Aorta (tissue), 5 donors: ENCODE results near the gene BCL2L12. TPM values are rescaled to one million over a fixed set of nuclear protein-coding genes. Genes with fewer than 3 reads are reported as not detected.

Source experiments
- ATAC-seq: fragments of 200-7000 bp; cut with Tn5 transposase; one replicate; pipeline ENCODE4 v1.9.1; 2022; ENCODE audit warnings: moderate library complexity; ENCODE audit not compliant: low FRiP score
- DNase-seq, 2 donors: peaks; one replicate each; pipeline ENCODE4 v3.0.0-alpha.2; 2020
- H3K27ac ChIP-seq, 2 donors: one replicate each; pipeline ENCODE4 v1.5.1; 2013; ENCODE audit warnings: low read length in 2 of 2, mild to moderate bottlenecking in 2 of 2, moderate library complexity in 2 of 2, control low read depth in 1 of 2, inconsistent platforms in 1 of 2, low read depth in 1 of 2
- H3K27me3 ChIP-seq, 2 donors: one replicate each; pipeline ENCODE4 v1.6.1; 2013; ENCODE audit warnings: control low read depth in 1 of 2, low read length in 1 of 2, mild to moderate bottlenecking in 1 of 2, moderate library complexity in 1 of 2; ENCODE audit not compliant: insufficient read depth in 2 of 2, control insufficient read depth in 1 of 2
- H3K36me3 ChIP-seq, 2 donors: one replicate each; pipeline ENCODE4 v1.6.1; 2013; ENCODE audit warnings: control low read depth in 1 of 2, low read length in 1 of 2, mild to moderate bottlenecking in 1 of 2; ENCODE audit not compliant: insufficient read depth in 2 of 2, control insufficient read depth in 1 of 2
- H3K4me1 ChIP-seq, 2 donors: one replicate each; pipeline ENCODE4 v1.6.1; 2013; ENCODE audit warnings: low read length in 2 of 2, control low read depth in 1 of 2, mild to moderate bottlenecking in 1 of 2, moderate library complexity in 1 of 2; ENCODE audit not compliant: insufficient read depth in 2 of 2, control insufficient read depth in 1 of 2
- H3K4me3 ChIP-seq, 2 donors: one replicate each; pipeline ENCODE4 v1.5.1; 2013; ENCODE audit warnings: low read length in 2 of 2, control low read depth in 1 of 2, mild to moderate bottlenecking in 1 of 2
- H3K9me3 ChIP-seq: one replicate; pipeline ENCODE4 v1.6.1; 2013; ENCODE audit warnings: mild to moderate bottlenecking, low read length; ENCODE audit not compliant: control insufficient read depth
- WGBS, 2 donors: extraction: QIAGEN DNeasy Blood & Tissue Kit; methylation state at CpG; one replicate each; pipeline ENCODE4 v1.1.7; 2013; 5-methylcytosine and 5-hydroxymethylcytosine counted together
- intact Hi-C, 2 donors: fragments of 100-400 bp; cut with DNase I; formaldehyde crosslinking; loops; one replicate each; pipeline versions ENCODE4 v1.14.2 to v1.15.0; 2022
- polyA plus RNA-seq, 2 donors: library from polyadenylated mRNA; stranded (reverse); fragments of 200-250 nt; gene quantifications; one replicate each; pipeline ENCODE4 v1.2.3, GENCODE V29; 2013
- total RNA-seq, 2 donors: library from RNA; stranded (reverse); fragmentation: NEBNext Ultra II Directional; extraction: Animal tissue kit (Norgen Biotek cat#: 25700); gene quantifications; one replicate each; pipeline ENCODE4 v1.2.1, GENCODE V29; 2021
- donor health status: healthy with polysubstance abuse.
- donor health status: Bipolar disorder and iron deficiency.
- donor health status: DM: no; HTN: no; CAD: no.
- donor health status: DM: no; HTN: no; CAD: no.
- donor health status: DM: yes; HTN: yes; CAD: no.

BCL2L12 gene
- total and polyA plus RNA-seq, 4 donors, result 5.8 to 16.4 (median 12.0) TPM

DNA sequence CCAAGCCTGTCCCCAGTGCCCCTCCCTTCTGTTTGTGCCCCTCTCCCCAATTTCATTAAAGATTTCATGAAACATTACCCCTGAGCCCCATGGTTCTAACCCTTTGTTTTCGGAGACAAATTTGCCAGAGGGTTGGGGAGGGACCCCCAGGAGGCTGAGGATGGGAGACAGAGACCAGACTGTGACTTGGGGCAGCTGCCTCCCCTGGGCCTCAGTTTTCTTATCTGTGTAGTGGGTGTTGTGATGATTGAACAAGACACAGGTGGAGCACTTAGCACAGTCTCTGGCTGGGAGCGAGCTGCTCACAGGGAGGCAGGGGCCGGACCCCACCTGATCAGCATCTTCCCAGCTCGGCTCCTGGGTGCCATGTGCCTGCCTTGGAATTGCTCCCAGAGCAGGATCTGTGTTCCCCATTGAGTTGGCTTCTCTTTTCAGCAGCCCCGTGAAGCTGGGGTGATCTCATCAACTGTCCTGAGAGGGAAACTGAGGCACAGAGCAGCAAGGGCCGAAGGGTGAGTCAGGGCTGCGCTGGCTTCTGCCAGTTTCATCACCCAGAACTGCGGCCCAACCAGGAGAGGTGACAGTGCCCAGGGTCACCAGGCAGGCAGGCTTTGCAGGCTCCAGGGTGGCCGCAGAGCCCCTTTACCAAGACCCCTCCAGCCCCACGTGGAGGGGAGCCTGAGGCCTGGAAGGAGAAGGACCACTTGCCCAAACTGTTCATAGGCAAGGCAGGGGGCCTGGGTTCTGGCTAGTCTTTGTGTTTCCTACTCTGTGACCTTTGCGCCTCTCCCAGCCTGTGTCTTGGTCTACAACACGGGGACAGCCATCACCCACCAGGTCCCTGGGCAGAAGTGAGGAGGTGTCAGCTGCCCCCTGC, 6.9 kb upstream of the BCL2L12 start:
- peaks cover 0 to 2% of the 10 kb centered on the region in 2 donors for H3K36me3 ChIP-seq
- intact Hi-C loops, result no loop called here

GRCh38 chr19:49660338-49660961, 5.3 kb upstream of the BCL2L12 start:
- H3K9me3 ChIP-seq, result no peaks in the 10 kb centered on the region
- H3K27ac ChIP-seq, result no peak overlapping the region
- H3K36me3 ChIP-seq, result peaks cover 0 to 2% of the 10 kb centered on the region in 2 donors
- no peak overlapping the region for H3K4me3 ChIP-seq
- ATAC-seq (no peak), DNase-seq (no peak)
- 82 to 83% methylated on average over 15 of the region's 15 CpGs for WGBS, 2 donors
- H3K4me1 ChIP-seq, result no peaks in the 10 kb centered on the region
- no peaks in the 10 kb centered on the region for H3K27me3 ChIP-seq
- intact Hi-C loops, result no loop called here

More for the DNA sequence above, 6.9 kb upstream of the BCL2L12 start:
- Histone ChIP-seq H3K27ac (no peak overlapping the region), H3K27me3 (no peaks in the 10 kb centered on the region), H3K4me3 (no peak overlapping the region), H3K4me1 (no peaks in the 10 kb centered on the region), H3K9me3 (no peaks in the 10 kb centered on the region)
- 86 to 88% methylated on average over 12 of the region's 12 CpGs for WGBS, 2 donors
- ATAC-seq (no peak), DNase-seq (no peak)

DNA sequence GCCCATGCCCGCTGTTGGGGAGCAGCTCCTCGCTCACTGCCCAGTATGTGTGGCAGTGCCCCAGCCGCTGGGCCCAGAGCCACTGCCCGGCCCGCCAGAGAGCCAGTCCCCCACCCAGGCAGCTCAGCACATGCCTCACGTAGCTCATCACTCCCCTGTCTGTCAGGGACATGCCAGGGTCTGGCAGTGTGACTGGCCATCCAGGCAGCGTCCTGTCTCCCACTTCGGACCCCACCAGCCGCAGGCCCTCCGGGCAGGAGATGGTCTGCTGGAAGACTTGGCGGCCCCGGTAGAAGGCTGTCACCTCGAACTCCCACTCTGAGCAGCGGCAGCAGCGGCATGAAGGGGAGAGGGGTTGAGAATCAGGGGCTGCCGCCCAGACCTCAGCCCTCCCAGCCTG, 3.7 kb upstream of the BCL2L12 start:
- Histone ChIP-seq H3K27me3 (no peaks in the 10 kb centered on the region), H3K4me3 (no peak overlapping the region), H3K4me1 (no peaks in the 10 kb centered on the region), H3K27ac (no peak overlapping the region), H3K9me3 (no peaks in the 10 kb centered on the region), H3K36me3 (peaks cover 0 to 2% of the 10 kb centered on the region in 2 donors)
- intact Hi-C loops, result no loop called here
- ATAC-seq, result no peak
- WGBS, 2 donors, result 84 to 87% methylated on average over 16 of the region's 16 CpGs
- DNase-seq, result no peak

GRCh38 chr19:49663224-49663623, 2.5 kb upstream of the BCL2L12 start:
- intact Hi-C loops, result no loop called here
- H3K27ac ChIP-seq, result no peak overlapping the region
- peaks cover 0 to 2% of the 10 kb centered on the region in 2 donors for H3K36me3 ChIP-seq
- DNase-seq (no peak), ATAC-seq (no peak)
- H3K4me1 ChIP-seq, result no peaks in the 10 kb centered on the region
- no peaks in the 10 kb centered on the region for H3K27me3 ChIP-seq
- H3K4me3 ChIP-seq, result no peak overlapping the region
- H3K9me3 ChIP-seq, result no peaks in the 10 kb centered on the region
- WGBS, 2 donors, result 84 to 86% methylated on average over 12 of the region's 12 CpGs

DNA sequence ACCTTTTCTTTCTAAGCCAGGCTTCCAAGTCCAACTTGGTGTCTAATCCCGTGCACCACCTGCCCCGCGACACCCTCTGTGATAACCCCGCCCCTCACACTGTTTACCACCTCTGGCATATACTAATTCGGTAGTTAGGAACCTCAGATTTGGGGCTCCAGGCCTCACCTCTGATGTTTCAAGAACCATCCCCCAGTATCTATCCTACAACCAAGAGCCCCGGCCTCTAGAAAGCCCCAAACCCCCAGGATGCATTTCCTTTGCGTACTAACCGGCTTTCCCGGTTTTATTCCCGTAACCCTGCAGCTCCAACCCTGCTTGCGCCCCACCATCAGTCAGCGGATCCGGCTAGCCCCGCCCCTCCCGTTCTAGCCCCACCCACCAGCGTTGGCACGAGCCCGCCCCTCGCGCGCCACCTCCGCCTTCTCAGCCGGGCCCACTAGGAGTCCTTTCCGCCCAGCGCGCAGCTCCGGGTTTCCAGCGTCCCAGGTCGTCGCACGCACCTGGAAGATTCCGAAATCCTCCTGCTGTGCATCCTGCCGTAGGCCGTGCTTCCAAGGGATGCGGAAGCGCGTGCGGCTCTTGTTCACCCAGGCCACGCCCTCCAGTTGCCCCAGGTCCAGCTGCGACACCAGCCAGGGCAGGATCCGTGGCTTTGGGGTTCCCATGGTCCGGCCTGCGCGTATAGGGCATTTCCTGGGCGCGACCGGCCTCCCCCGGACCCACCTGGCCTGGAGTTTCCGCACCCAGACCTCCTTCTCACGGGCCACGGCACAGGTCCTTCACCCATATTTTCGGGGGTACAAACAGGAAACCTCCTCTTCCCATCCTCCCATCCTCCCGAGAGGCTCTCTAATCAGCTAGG, 1.3 kb upstream of the BCL2L12 start:
- DNase-seq (peak; percentile 95 to 98), ATAC-seq (peak; percentile 92)
- intact Hi-C loops, result loop anchor here (1.0 to 5.0 kb wide), 4 partner anchors 26 to 152 kb away; partner anchors contain the start of genes PRR12 (in 2 of the 2) and FCGRT (in 1 of the 2)
- H3K27me3 ChIP-seq, result no peaks in the 10 kb centered on the region
- no peaks in the 10 kb centered on the region for H3K36me3 ChIP-seq
- no peaks in the 10 kb centered on the region for H3K9me3 ChIP-seq
- H3K27ac ChIP-seq, result peak overlapping the region in 1 of 2 donors; percentile 80
- H3K4me3 ChIP-seq, result peak overlapping the region; percentile 6 to 50
- WGBS, 2 donors, result 1% methylated on average over 53 of the region's 53 CpGs
- no peaks in the 10 kb centered on the region for H3K4me1 ChIP-seq

DNA sequence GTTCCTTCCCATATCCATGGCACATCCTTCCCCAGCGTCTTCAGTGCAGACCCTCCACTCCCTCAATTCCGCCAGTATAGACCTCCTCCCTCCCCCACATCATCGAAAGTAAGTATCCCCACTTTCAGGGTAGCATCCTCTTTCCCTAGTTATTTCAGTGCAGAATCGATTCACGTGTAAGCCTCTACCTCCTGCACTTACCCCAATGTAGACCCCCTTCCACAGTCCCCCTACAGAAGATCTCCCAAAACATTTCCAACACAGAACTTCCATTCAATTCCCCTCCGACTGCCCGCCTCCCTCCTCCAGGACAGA, 740 bp upstream of the BCL2L12 start:
- ATAC-seq (peak; percentile 0), DNase-seq (no peak)
- 0 to 1% methylated on average over 7 of the region's 7 CpGs for WGBS, 2 donors
- H3K9me3 ChIP-seq, result no peaks in the 10 kb centered on the region
- intact Hi-C loops, result loop anchor here (1.0 to 5.0 kb wide), 4 partner anchors 27 to 153 kb away; partner anchors contain the start of genes PRR12 (in 2 of the 2) and FCGRT (in 1 of the 2)
- peak overlapping the region; percentile 6 to 50 for H3K4me3 ChIP-seq
- no peaks in the 10 kb centered on the region for H3K36me3 ChIP-seq
- H3K27ac ChIP-seq, result peak overlapping the region in 1 of 2 donors; percentile 80
- no peaks in the 10 kb centered on the region for H3K4me1 ChIP-seq
- no peaks in the 10 kb centered on the region for H3K27me3 ChIP-seq

DNA sequence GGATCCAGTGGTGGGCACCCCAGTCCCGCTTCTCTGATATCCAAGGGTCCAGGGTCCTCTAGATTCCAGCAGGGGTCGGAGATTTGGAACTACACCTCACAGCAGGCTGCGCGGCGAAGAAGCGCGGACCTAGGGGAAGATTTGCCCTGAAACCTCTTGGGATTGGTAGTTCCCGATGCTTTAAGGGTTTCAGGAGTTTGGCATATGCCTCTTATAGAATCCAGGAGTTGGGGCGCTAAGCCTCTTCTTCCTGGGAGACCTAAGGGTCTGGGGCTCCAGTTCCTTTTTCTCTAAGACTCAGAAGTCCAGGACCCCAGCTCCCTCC, 349 bp downstream of the BCL2L12 start:
- H3K9me3 ChIP-seq, result no peaks in the 10 kb centered on the region
- intact Hi-C loops, result loop anchor here in 1 of 2 donors (5.0 kb wide), 2 partner anchors 74 to 154 kb away; partner anchors contain the start of genes FCGRT and PRR12
- H3K4me3 ChIP-seq, result peak overlapping the region; percentile 18 to 49
- H3K36me3 ChIP-seq, result no peaks in the 10 kb centered on the region
- H3K27ac ChIP-seq, result no peak overlapping the region
- no peak for ATAC-seq
- H3K27me3 ChIP-seq, result no peaks in the 10 kb centered on the region
- no peak for DNase-seq
- H3K4me1 ChIP-seq, result no peaks in the 10 kb centered on the region
- WGBS, 2 donors, result 0 to 1% methylated on average over 9 of the region's 9 CpGs

DNA sequence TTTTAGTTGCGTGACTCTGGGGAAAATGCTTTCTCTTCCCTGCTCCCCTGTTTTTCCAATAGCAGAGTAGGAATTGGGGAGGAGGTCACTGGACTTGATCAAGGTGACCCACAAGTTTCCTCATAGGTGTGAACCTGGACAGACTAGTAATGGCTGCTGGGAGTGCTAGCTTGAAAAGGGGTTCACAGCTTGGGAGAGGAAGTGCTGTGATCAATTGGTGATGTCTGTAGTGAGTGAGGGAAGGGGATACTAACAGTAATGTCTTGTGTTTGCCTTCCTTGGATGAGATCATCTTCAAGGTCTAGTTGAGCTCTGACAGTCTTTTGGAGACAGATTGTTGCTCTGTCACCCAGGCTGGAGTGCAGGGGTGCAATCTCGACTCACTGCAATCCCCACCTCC, 1.7 kb downstream of the BCL2L12 start:
- Histone ChIP-seq H3K9me3 (no peaks in the 10 kb centered on the region), H3K27me3 (no peaks in the 10 kb centered on the region), H3K4me3 (no peak overlapping the region), H3K27ac (no peak overlapping the region), H3K4me1 (no peaks in the 10 kb centered on the region), H3K36me3 (no peaks in the 10 kb centered on the region)
- no peak for DNase-seq
- no peak for ATAC-seq
- 92 to 95% methylated on average over 2 of the region's 2 CpGs for WGBS, 2 donors
- intact Hi-C loops, result loop anchor here in 1 of 2 donors (5.0 kb wide), 2 partner anchors 75 to 155 kb away; partner anchors contain the start of genes FCGRT and PRR12
